AG20443 (cell line): ENCODE measurements around the gene AP3B2.
"Not testable (repeated sequence)": the region's sequence is repeated elsewhere in the genome, so short reads cannot be mapped to it uniquely, and the experiment has no call there.

Experiments used
- DNase-seq: peaks from one replicate; pipeline ENCODE4 v3.0.0; 2012; ENCODE audit warnings: low spot score, mixed read lengths

AP3B2 gene, protein sequence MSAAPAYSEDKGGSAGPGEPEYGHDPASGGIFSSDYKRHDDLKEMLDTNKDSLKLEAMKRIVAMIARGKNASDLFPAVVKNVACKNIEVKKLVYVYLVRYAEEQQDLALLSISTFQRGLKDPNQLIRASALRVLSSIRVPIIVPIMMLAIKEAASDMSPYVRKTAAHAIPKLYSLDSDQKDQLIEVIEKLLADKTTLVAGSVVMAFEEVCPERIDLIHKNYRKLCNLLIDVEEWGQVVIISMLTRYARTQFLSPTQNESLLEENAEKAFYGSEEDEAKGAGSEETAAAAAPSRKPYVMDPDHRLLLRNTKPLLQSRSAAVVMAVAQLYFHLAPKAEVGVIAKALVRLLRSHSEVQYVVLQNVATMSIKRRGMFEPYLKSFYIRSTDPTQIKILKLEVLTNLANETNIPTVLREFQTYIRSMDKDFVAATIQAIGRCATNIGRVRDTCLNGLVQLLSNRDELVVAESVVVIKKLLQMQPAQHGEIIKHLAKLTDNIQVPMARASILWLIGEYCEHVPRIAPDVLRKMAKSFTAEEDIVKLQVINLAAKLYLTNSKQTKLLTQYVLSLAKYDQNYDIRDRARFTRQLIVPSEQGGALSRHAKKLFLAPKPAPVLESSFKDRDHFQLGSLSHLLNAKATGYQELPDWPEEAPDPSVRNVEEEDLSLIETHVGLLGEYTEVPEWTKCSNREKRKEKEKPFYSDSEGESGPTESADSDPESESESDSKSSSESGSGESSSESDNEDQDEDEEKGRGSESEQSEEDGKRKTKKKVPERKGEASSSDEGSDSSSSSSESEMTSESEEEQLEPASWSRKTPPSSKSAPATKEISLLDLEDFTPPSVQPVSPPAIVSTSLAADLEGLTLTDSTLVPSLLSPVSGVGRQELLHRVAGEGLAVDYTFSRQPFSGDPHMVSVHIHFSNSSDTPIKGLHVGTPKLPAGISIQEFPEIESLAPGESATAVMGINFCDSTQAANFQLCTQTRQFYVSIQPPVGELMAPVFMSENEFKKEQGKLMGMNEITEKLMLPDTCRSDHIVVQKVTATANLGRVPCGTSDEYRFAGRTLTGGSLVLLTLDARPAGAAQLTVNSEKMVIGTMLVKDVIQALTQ

DNA sequence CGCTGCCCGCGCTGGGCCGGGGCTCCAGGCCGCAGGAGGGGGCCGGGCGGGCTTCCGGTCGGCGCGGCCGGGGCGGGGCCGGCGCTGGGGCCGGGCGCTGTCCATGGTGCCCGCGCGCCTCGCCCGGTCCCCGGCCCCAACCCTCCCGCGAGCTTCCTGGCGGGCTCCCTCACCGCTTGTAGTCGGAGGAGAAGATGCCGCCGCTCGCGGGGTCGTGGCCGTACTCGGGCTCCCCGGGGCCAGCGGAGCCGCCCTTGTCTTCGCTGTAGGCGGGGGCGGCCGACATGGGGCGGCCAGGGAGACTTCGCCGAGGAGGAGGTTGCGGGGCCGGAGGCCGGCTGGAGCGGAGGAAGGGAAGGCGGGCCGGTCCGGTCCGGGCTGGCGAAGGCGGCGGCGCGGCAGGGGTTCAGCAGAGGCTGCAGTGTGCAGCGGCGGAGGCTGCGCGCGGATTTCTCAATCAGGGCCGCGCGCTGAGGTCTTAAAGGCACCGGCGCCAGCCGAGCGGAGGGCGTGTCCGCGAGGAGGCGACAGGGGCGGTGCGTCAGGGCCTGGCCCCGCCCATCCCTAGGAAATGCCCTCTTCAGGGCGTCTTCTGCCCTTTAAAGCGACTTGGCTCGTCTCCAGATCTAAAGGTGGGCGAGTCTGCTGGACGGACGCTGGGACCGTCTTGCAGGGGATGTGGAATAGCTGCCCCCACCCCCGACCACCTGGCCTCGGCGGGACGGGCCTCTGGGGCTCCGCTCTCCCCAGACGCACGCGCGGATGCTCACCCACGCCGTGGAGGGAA, at the start of gene AP3B2:
Gene AP3B2, minus strand, starts transcription at position 455 of the 787 bp plus-strand sequence. Its CDS starts 169 bp downstream, at position 286.
- DNase-seq, result peak; percentile 96

GRCh38 chr15:82751308-82751707, 41.6 kb upstream of the AP3B2 start:
- DNase-seq, result no peak

DNA sequence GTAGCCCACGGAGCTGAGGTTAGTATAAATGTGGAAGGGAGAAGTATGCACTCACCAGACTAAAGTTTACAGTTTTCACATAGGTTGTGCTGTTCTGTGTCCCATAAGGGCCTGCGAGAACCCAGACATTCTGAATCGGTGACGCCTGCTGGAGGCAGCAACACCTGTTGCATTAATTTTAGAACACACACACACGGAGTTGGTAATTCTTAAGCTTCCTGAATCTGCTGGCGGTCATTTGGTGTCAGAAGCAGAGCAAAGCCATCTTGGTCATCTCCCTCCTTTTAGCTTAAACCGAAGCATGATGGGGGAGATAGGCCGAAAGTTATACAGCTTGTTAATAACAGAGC, 41.1 kb upstream of the AP3B2 start:
- peak; percentile 16 for DNase-seq

GRCh38 chr15:82749951-82750830, 40.5 kb upstream of the AP3B2 start:
- DNase-seq, result peak; percentile 98

GRCh38 chr15:82748315-82748714, 38.6 kb upstream of the AP3B2 start:
- DNase-seq, result no peak

DNA sequence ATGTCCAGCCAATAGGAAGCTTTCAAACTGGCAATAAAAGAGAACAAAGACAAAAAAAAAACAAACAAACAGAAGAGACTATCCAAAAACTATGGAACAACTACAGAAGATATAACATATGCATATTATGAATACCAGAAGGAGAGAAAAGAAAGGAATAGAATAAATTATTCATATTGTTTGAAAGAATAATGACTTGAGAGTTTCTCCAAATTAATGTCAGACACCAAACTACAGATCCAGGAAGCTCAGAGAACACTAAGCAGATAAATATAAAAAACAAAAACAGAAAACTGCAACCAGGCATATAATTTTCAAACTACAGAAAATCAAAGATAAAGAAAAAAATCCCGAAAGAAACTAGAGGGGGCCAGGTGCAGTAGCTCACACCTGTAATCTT, 34.1 kb upstream of the AP3B2 start:
- DNase-seq, result no peak

- no peak for DNase-seq
Observed at GRCh38 chr15:82742134-82742533, 32.5 kb upstream of the AP3B2 start.

GRCh38 chr15:82739086-82739485, 29.4 kb upstream of the AP3B2 start:
- no peak for DNase-seq

DNA sequence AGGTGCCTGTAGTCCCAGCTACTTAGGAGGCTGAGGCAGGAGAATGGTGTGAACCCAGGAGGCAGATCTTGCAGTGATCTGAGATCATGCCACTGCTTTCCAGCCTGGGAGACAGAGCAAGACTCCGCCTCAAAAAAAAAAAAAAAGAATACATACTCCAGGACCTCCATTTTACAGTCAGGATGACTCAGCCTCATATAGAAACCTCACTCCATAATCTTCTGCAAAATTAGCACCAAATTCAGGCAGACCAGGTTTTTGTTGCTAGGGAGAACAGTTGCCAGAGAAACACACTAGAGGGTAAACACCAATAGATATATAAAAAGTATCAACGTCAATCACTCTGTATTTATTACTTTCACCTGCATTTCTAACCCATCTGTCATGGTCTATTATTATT, 28.3 kb upstream of the AP3B2 start:
- no peak for DNase-seq

GRCh38 chr15:82731527-82731926, 21.9 kb upstream of the AP3B2 start:
- no peak for DNase-seq

DNA sequence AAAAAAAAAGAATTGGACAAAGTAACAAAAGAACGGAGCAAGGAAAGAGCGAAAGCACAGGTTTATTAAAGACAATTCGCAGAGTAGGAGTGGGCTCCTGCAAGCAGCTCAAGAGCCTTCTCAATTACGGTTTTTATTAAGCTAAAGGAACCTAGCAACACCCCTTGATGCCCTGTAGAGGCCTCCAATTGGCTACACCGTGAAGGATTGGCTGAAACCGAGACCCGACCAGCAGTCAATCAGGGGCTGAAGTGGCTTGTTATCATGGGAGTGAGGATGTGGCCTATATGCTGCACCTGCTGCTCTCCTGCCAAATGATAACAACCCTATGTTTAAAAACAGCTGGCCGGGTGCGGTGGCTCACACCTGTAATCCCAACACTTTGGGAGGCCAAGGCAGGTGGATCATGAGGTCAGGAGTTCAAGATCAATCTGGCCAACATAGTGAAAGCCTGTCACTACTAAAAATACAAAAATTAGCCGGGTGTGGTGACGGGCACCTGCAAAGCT, 20.4 kb upstream of the AP3B2 start:
- no peak for DNase-seq

DNA sequence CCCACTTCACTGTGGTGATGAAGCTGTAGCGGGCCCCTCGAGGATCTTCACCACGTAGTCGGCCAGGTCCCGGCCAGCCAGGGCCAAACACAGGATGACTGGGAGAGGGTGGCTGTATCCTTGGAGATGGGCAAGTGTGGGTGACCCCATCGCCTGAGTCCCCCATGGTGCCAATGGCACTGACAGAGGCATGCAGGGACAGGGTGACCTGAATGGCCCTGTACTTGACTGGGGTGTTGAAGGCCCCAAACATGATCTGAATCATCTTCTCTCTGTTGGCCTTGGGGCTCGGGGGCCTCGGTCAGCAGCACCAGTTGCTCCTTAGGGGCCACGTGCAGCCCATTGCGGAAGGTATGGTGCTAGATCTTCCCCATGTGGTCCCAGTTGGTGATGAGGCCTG, 17.1 kb upstream of the AP3B2 start:
- no peak for DNase-seq

DNA sequence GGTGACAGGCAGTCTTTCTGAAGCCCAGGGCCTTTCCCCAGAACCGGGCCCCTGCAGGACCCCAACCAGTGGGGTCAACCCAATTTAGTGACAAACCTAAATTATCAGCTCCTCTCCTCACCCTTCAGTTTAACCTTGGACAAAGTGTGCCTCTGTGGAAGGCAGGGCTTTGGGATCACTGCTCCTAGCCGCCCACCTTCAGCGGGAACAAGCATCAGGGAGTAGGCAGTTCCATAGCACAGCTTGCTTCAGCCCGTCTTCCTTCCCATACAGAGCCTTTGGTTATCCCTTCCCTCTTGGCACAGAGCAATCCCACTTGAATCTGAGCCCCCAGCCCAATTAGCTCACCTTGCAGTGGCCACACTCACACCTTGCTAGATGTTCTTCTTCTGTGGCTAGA, 5.3 kb upstream of the AP3B2 start:
- DNase-seq, result no peak

GRCh38 chr15:82714016-82714415, 4.3 kb upstream of the AP3B2 start:
- DNase-seq, result no peak

- DNase-seq, result no peak
Observed at GRCh38 chr15:82712036-82712435, 2.4 kb upstream of the AP3B2 start.

DNA sequence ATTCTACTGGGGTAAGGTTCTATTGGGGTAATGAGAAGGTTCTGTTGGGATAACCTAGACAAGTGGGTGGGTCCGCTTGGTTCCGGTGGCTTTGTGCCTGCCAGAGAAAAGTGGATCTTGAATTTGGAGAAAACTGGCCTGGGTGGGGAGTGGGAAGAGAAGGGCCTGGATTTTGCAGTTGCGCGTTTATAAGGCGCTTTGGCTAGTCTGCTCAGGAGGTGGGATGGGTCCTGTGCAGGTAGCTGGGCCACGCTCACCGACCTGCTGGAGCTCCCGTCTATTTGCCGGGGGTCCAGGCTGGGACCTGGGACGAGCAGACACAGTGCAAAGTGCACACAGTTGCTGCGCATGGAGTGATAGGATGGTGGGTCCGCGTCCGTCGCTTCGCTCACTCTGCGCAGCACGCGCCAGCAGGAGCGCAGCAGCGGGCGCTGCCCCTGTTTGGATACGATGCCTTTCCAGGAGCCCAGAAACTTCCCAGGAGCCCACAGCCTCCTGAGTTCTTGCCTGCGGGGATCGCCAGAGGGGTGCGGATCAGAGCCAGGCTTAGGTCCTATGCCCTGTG, 1.3 kb upstream of the AP3B2 start:
- DNase-seq, result no peak

- no peak for DNase-seq
Observed at GRCh38 chr15:82710208-82710555, 507 bp upstream of the AP3B2 start.

DNA sequence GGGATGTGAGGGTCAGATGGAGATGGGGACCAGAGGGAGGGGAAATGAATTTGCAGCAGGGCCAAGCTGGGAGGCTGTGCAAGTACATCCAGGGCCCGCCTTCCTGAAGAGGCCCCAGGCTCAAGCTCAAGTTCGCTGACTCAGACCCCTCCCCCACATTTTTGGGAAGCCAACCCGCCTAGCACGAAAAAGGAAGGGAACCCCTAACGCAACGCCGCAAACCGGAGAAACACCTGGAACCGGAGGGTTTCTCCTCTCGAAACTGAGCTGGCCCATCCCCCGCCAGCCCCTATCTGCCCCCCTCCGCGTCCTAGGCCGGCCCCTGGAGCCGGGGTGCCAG, 624 bp downstream of the AP3B2 start:
- no peak for DNase-seq

DNA sequence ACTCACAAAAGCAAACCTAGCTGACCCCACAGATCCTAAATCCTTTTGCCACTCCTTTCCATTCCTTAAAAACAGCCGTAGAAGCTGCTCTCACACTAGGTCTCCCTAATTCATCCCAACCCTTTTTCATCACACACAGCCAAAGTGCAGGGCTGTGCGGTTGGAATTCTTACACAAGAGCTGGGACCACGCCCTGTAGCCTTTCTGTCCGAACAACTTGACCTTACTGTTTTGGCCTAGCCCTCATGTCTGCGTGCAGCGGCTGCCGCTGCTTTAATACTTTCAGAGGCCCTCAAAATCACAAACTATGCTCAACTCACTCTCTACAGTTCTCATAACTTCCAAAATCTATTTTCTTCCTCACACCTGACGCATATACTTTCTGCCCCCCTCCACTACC, 3.8 kb downstream of the AP3B2 start:
- DNase-seq, result not testable (repeated sequence)

DNA sequence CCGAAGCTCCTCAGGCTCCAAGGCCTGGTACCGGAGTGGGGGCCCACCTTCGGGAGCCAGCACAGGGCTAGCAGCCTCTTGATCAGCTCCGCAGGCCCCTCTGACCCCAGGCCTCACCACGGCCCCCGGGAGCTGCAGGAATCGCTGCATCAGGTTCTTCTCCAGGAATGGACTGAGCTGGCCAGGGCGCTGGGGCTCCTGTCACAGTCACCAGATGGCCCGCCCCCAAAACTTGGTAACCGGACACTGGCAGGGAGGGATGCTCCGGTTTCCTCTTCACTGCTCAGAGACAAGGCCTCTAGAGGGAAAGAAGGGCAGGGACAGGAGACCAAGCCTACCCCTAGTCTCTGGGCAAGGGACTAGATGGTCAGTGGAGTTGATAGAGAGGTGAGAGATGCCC, 9.9 kb downstream of the AP3B2 start:
- DNase-seq, result peak; percentile 18
